IMR-90 (cell line): ENCODE data around the gene GNL3.

Experiments used
- BHLHE40 ChIP-seq: fragments of 150-350 bp; IDR thresholded peaks from 2 replicates; pipeline ENCODE4 v1.6.1; 2016; ENCODE audit warnings: mild to moderate bottlenecking, low read depth, low read length
- CEBPB ChIP-seq: IDR thresholded peaks from 2 replicates; pipeline ENCODE4 v1.6.1; 2012; ENCODE audit warnings: low read depth, low read length, improper control_type of control experiment
- FOS ChIP-seq: fragments of 150-350 bp; IDR thresholded peaks from 2 replicates; pipeline ENCODE4 v1.6.1; 2016; ENCODE audit warnings: low read depth, low read length
- MAZ ChIP-seq: IDR thresholded peaks from 2 replicates; pipeline ENCODE4 v1.6.1; 2012; ENCODE audit warnings: low read depth, mild to moderate bottlenecking, low read length, improper control_type of control experiment, moderate library complexity, borderline replicate concordance
- NFE2L2 ChIP-seq: fragments of 150-350 bp; IDR thresholded peaks from 2 replicates; pipeline ENCODE4 v1.6.1; 2016; ENCODE audit warnings: low read depth, mild to moderate bottlenecking, low read length
- POLR2A ChIP-seq: IDR thresholded peaks from 2 replicates; pipeline ENCODE4 v1.6.1; 2012; ENCODE audit warnings: mild to moderate bottlenecking, low read depth, low read length
- RCOR1 ChIP-seq: IDR thresholded peaks from 2 replicates; pipeline ENCODE4 v1.6.1; 2012; ENCODE audit warnings: mild to moderate bottlenecking, low read length, improper control_type of control experiment; ENCODE audit not compliant: insufficient replicate concordance
- TF ChIP-seq, protein P1 (sequence below): conservative IDR thresholded peaks from 2 replicates; pipeline ENCODE4 v1.5.1; 2012; ENCODE audit warnings: mild to moderate bottlenecking, low read depth, low read length, improper control_type of control experiment

- TF ChIP-seq, protein P1, sequence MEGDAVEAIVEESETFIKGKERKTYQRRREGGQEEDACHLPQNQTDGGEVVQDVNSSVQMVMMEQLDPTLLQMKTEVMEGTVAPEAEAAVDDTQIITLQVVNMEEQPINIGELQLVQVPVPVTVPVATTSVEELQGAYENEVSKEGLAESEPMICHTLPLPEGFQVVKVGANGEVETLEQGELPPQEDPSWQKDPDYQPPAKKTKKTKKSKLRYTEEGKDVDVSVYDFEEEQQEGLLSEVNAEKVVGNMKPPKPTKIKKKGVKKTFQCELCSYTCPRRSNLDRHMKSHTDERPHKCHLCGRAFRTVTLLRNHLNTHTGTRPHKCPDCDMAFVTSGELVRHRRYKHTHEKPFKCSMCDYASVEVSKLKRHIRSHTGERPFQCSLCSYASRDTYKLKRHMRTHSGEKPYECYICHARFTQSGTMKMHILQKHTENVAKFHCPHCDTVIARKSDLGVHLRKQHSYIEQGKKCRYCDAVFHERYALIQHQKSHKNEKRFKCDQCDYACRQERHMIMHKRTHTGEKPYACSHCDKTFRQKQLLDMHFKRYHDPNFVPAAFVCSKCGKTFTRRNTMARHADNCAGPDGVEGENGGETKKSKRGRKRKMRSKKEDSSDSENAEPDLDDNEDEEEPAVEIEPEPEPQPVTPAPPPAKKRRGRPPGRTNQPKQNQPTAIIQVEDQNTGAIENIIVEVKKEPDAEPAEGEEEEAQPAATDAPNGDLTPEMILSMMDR = no peak
- no peak for TF ChIP-seq MAZ
- TF ChIP-seq CEBPB = no peak
- no peak for TF ChIP-seq BHLHE40
- no peak for TF ChIP-seq POLR2A
- no peak for TF ChIP-seq RCOR1
- no peak for TF ChIP-seq NFE2L2
- no peak for TF ChIP-seq FOS
Observed at GRCh38 chr3:52707585-52707984, 21.8 kb downstream of the GNL3 start.
